ENCODE data around the gene CORO2B. TPM values are rescaled to one million over a fixed set of nuclear protein-coding genes. Genes with fewer than 3 reads are reported as not detected.

CORO2B gene
- total and polyA plus RNA-seq, 9 of the 15 experiments (the other 6 are each of a cell fraction or from before 2014, with no cell fraction given) = not detected

- intact Hi-C loops (cut with micrococcal nuclease) (no loop called here), in situ Hi-C loops (cut with MboI) (no loop called here)
- H3K9ac ChIP-seq (ENCODE audit: insufficient read depth in 1 of 2, low read depth in 2 of 2, low read length in 2 of 2) = no peak overlapping the region
- no peak overlapping the region for H2AFZ ChIP-seq (ENCODE audit: low read depth, low read length)
- H4K20me1 ChIP-seq (replicated peaks; ENCODE audit: control insufficient read depth, insufficient read depth, low read length) = peaks cover 4% of the 10 kb centered on the region; the same call in 1 of the 2 replicates
- no peak overlapping the region for H3K27ac ChIP-seq (ENCODE audit: extremely low read depth, low read depth, low read length)
- DNase-seq (ENCODE audit: extremely low read depth in 1 of 4, low spot score in 3 of 4) = no peak
- ChIA-PET CTCF (ENCODE audit: low intra/inter-chr PET ratio) (no interaction called here), POLR2A (no interaction called here)
- 0 out of 5 replicates have a peak, but pooled peaks cover 0 to 3% of the 10 kb centered on the region in 2 experiments for H3K4me1 ChIP-seq (replicated peaks in 1 of 2; ENCODE audit: control insufficient read depth in 2 of 2, insufficient read depth in 2 of 2, low read length in 2 of 2)
- H3K9me1 ChIP-seq (ENCODE audit: control insufficient read depth, insufficient read depth, low read length) = no peaks in the 10 kb centered on the region
- no peak for ATAC-seq
- H3K36me3 ChIP-seq (ENCODE audit: control insufficient read depth, insufficient read depth, low read length) = no peaks in the 10 kb centered on the region
- H3K79me2 ChIP-seq (ENCODE audit: control insufficient read depth, insufficient read depth, low read length) = no peaks in the 10 kb centered on the region
- no peak overlapping the region for H3K4me3 ChIP-seq
- no peaks in the 10 kb centered on the region for H3K9me3 ChIP-seq (replicated peaks; ENCODE audit: control insufficient read depth, insufficient read depth, low read depth, low read length)
- WGBS (ENCODE audit: insufficient coverage, low coverage, missing lambda C conversion rate) = 5% methylated on average over 4 of the region's 4 CpGs
- BruUV-seq (replicated peaks) = no TSS peak
- TF ChIP-seq CBFA2T2 (conservative IDR thresholded peaks at IDR 0.05) (0 out of 2 replicates have a peak, but pooled peaks have one; percentile 10), JUND (IDR thresholded peaks at IDR 0.05; ENCODE audit: borderline replicate concordance, low read depth, low read length) (no peak), JUND (tag; IDR thresholded peaks at IDR 0.05; ENCODE audit: borderline replicate concordance, low read depth, low read length) (no peak), MEIS2 (IDR thresholded peaks at IDR 0.05; ENCODE audit: partially characterized antibody) (peak; percentile 46), CEBPG (CRISPR knock-in tag; IDR thresholded peaks at IDR 0.05) (no peak), CEBPG (tag; conservative IDR thresholded peaks at IDR 0.05 in 1 of 2, IDR thresholded peaks at IDR 0.05 in 1 of 2) (peak in 1 of 2 experiments; percentile 68; a peak in 2 of 4 replicates), NCOA2 (IDR thresholded peaks at IDR 0.05; ENCODE audit: partially characterized antibody in 2 of 2) (no peak), ZNF444 (CRISPR knock-in tag; IDR thresholded peaks at IDR 0.05) (no peak), ATF3 (IDR thresholded peaks at IDR 0.05) (peak; percentile 34; the same call in 1 of the 2 replicates), ATF3 (CRISPR knock-in tag; conservative IDR thresholded peaks at IDR 0.05) (no peak), HDAC6 (IDR thresholded peaks at IDR 0.05; ENCODE audit: low read depth, low read length) (no peak), ZNF778 (CRISPR knock-in tag; IDR thresholded peaks at IDR 0.05) (no peak), FOSL1 (tag; conservative IDR thresholded peaks at IDR 0.05) (peak; percentile 64)
- TF ChIP-seq, protein P1, sequence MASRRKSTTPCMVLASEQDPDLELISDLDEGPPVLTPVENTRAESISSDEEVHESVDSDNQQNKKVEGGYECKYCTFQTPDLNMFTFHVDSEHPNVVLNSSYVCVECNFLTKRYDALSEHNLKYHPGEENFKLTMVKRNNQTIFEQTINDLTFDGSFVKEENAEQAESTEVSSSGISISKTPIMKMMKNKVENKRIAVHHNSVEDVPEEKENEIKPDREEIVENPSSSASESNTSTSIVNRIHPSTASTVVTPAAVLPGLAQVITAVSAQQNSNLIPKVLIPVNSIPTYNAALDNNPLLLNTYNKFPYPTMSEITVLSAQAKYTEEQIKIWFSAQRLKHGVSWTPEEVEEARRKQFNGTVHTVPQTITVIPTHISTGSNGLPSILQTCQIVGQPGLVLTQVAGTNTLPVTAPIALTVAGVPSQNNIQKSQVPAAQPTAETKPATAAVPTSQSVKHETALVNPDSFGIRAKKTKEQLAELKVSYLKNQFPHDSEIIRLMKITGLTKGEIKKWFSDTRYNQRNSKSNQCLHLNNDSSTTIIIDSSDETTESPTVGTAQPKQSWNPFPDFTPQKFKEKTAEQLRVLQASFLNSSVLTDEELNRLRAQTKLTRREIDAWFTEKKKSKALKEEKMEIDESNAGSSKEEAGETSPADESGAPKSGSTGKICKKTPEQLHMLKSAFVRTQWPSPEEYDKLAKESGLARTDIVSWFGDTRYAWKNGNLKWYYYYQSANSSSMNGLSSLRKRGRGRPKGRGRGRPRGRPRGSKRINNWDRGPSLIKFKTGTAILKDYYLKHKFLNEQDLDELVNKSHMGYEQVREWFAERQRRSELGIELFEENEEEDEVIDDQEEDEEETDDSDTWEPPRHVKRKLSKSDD (conservative IDR thresholded peaks at IDR 0.05; ENCODE audit: low read length) = no peak
- TF ChIP-seq, protein P2, sequence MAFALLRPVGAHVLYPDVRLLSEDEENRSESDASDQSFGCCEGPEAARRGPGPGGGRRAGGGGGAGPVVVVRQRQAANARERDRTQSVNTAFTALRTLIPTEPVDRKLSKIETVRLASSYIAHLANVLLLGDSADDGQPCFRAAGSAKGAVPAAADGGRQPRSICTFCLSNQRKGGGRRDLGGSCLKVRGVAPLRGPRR (CRISPR knock-in tag; IDR thresholded peaks at IDR 0.05) = no peak
- no peak overlapping the region for H3K4me2 ChIP-seq (ENCODE audit: insufficient read depth, low read length)
- FAIRE-seq = no peak
- H3K27me3 ChIP-seq (ENCODE audit: control insufficient read depth in 2 of 2, insufficient read depth in 2 of 2, low read length in 2 of 2) = peaks cover 21 to 49% of the 10 kb centered on the region in 2 experiments
These were observed 40.3 kb downstream of the CORO2B start for GRCh38 chr15:68618908-68619698.

Measured in K562 (cell line).